DMS79 treated with DMSO at 0.1 percent for 48 hours (cell line): ENCODE data around the gene PRR11.
"Not testable (repeated sequence)": the region's sequence is repeated elsewhere in the genome, so short reads cannot be mapped to it uniquely, and the experiment has no call there.

Experiments
- DNase-seq: peaks from one replicate; lab custom pipeline; 2025; lab: John Stamatoyannopoulos, UW

Gene PRR11

GRCh38 chr17:59152925-59153324, 2.6 kb upstream of the PRR11 start:
- DNase-seq = no peak

GRCh38 chr17:59154292-59154720, 1.2 kb upstream of the PRR11 start:
- peak; percentile 8 for DNase-seq

GRCh38 chr17:59154721-59155438, 666 bp upstream of the PRR11 start, which contains the start of gene SKA2:
Gene SKA2, minus strand, starts transcription at chr17:59155186. Its CDS starts 23 bp downstream, at chr17:59155163.
- DNase-seq = peak; percentile 99

- DNase-seq = no peak
Observed at GRCh38 chr17:59160157-59161025, 4.8 kb downstream of the PRR11 start.

- DNase-seq = no peak
Observed at GRCh38 chr17:59161477-59161876, 5.9 kb downstream of the PRR11 start.

- DNase-seq = no peak
Observed at GRCh38 chr17:59165933-59166342, 10.4 kb downstream of the PRR11 start.

GRCh38 chr17:59167571-59168001, 12.0 kb downstream of the PRR11 start:
- DNase-seq = no peak

GRCh38 chr17:59172436-59173004, 17.0 kb downstream of the PRR11 start:
- no peak for DNase-seq

GRCh38 chr17:59174671-59175070, 19.1 kb downstream of the PRR11 start:
- no peak for DNase-seq

- no peak for DNase-seq
Observed at GRCh38 chr17:59175076-59175475, 19.5 kb downstream of the PRR11 start.

GRCh38 chr17:59178266-59178985, 22.9 kb downstream of the PRR11 start:
- DNase-seq = no peak

GRCh38 chr17:59179601-59180000, 24.1 kb downstream of the PRR11 start:
- not testable (repeated sequence) for DNase-seq

- no peak for DNase-seq
Observed at GRCh38 chr17:59180626-59181025, 25.1 kb downstream of the PRR11 start.

GRCh38 chr17:59181481-59181880, 25.9 kb downstream of the PRR11 start:
- no peak for DNase-seq

GRCh38 chr17:59185997-59186396, 30.5 kb downstream of the PRR11 start:
- DNase-seq = no peak

GRCh38 chr17:59186850-59187249, 31.3 kb downstream of the PRR11 start:
- no peak for DNase-seq

GRCh38 chr17:59190806-59191205, 35.3 kb downstream of the PRR11 start:
- no peak for DNase-seq

- no peak for DNase-seq
Observed at GRCh38 chr17:59193336-59193862, 37.9 kb downstream of the PRR11 start.

GRCh38 chr17:59199398-59199797, 43.9 kb downstream of the PRR11 start:
- no peak for DNase-seq

GRCh38 chr17:59202320-59202719, 46.8 kb downstream of the PRR11 start:
- no peak for DNase-seq

- DNase-seq = no peak
Observed at GRCh38 chr17:59219370-59219769, 63.8 kb downstream of the PRR11 start.

- DNase-seq = no peak
Observed at GRCh38 chr17:59219992-59220327, 64.4 kb downstream of the PRR11 start.
